Spleen (tissue), 7 donors: ENCODE data around the gene TNK2.

Source experiments
- POLR2A ChIP-seq, 3 donors: fragments of 450-650 bp; IDR thresholded peaks; one replicate each; pipeline ENCODE4 v1.5.1; 2017; ENCODE audit warnings: antibody characterized with exemption in 3 of 3, mild to moderate bottlenecking in 1 of 3
- POLR2AphosphoS5 ChIP-seq, 3 donors: sonication (generic); formaldehyde crosslinking; IDR thresholded peaks; one replicate each; pipeline ENCODE4 v1.5.1; 2017; ENCODE audit warnings: antibody characterized with exemption in 3 of 3
- TF ChIP-seq, protein P1 (sequence below), 11 experiments: fragments of 200-600 bp in 7 of 11; fragments of 450-650 bp in 4 of 11; sonication (generic) in 4 of 11; IDR thresholded peaks in 8 of 11; conservative IDR thresholded peaks in 3 of 11; 1 replicate in 7 of 11; 2 replicates in 4 of 11; pipeline versions ENCODE4 v1.4.0 to v1.8.0; 2016 to 2021; ENCODE audit warnings: antibody characterized with exemption in 11 of 11, inconsistent platforms in 4 of 11, mild to moderate bottlenecking in 1 of 11
- donor health status: DM: no; HTN: no; CAD: no; lungs with moderate emphysema.
- donor health status: DM: no; HTN: no; CAD: no.
- donor health status: DM: no; HTN: no; CAD: no.

DNA sequence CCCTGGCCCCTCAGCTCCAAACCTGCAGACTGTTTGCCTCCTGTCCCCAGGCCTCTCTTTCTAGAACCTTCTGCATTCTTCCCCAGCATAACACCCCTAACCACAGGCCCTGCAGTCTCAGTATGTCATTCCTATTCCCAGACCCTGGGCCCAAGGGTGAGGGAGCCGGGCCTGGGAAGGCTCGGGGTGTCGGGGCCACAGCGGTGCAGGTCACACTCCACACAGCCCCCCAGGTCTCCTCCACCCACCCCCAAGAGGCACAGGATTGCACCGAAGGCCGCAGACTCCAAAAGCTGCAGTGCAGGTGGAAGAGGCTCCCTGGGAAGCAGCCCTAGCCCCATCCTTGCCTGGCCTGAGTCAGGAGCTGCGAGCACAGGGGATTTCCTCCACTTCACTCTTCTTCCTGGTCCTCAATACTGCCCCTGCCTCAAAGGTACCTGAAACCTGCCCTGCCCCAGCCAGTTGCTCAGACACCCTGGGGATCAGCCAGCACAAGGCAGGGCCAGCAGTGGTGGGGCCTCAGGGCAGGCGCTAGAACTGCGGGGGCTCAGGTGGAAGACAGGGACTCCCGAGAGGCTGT lies 31.1 kb downstream of the TNK2 start:
- TF ChIP-seq, protein P1, sequence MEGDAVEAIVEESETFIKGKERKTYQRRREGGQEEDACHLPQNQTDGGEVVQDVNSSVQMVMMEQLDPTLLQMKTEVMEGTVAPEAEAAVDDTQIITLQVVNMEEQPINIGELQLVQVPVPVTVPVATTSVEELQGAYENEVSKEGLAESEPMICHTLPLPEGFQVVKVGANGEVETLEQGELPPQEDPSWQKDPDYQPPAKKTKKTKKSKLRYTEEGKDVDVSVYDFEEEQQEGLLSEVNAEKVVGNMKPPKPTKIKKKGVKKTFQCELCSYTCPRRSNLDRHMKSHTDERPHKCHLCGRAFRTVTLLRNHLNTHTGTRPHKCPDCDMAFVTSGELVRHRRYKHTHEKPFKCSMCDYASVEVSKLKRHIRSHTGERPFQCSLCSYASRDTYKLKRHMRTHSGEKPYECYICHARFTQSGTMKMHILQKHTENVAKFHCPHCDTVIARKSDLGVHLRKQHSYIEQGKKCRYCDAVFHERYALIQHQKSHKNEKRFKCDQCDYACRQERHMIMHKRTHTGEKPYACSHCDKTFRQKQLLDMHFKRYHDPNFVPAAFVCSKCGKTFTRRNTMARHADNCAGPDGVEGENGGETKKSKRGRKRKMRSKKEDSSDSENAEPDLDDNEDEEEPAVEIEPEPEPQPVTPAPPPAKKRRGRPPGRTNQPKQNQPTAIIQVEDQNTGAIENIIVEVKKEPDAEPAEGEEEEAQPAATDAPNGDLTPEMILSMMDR (IDR thresholded peaks at IDR 0.05 in 8 of 11, conservative IDR thresholded peaks at IDR 0.05 in 3 of 11), result no peak
- no peak for TF ChIP-seq POLR2A (IDR thresholded peaks at IDR 0.05)
- TF ChIP-seq POLR2AphosphoS5 (IDR thresholded peaks at IDR 0.05), result no peak
